Mesodermal cell (in vitro differentiated cells): ENCODE measurements around the gene PPIA.

Experiments used
- H3K27ac ChIP-seq: 2 replicates; pipeline ENCODE4 v1.7.0; 2013; ENCODE audit warnings: mild to moderate bottlenecking, low read depth, low read length, moderate library complexity; ENCODE audit not compliant: severe bottlenecking
- H3K36me3 ChIP-seq: 2 replicates; pipeline ENCODE4 v1.7.1; 2013; ENCODE audit warnings: mild to moderate bottlenecking, low read length, moderate library complexity; ENCODE audit not compliant: control insufficient read depth, insufficient read depth
- H3K4me1 ChIP-seq: one replicate; pipeline ENCODE4 v1.7.1; 2013; ENCODE audit warnings: mild to moderate bottlenecking, low read length; ENCODE audit not compliant: insufficient read depth, control insufficient read depth, poor library complexity, severe bottlenecking
- H3K4me3 ChIP-seq: 2 replicates; pipeline ENCODE4 v1.7.0; 2013; ENCODE audit warnings: low read length, control low read depth, mild to moderate bottlenecking; ENCODE audit not compliant: insufficient read depth, poor library complexity, severe bottlenecking; ENCODE audit errors: extremely low read depth
- H3K9me3 ChIP-seq: 2 replicates; pipeline ENCODE4 v1.7.1; 2013; ENCODE audit warnings: mild to moderate bottlenecking, low read length, moderate library complexity; ENCODE audit not compliant: control insufficient read depth
- WGBS, 2 experiments: methylation state at CpG; one replicate each; pipeline ENCODE4 v1.1.5; 2013; ENCODE audit warnings: missing lambda C conversion rate in 2 of 2; ENCODE audit not compliant: insufficient coverage in 2 of 2; 5-methylcytosine and 5-hydroxymethylcytosine counted together

PPIA gene

DNA sequence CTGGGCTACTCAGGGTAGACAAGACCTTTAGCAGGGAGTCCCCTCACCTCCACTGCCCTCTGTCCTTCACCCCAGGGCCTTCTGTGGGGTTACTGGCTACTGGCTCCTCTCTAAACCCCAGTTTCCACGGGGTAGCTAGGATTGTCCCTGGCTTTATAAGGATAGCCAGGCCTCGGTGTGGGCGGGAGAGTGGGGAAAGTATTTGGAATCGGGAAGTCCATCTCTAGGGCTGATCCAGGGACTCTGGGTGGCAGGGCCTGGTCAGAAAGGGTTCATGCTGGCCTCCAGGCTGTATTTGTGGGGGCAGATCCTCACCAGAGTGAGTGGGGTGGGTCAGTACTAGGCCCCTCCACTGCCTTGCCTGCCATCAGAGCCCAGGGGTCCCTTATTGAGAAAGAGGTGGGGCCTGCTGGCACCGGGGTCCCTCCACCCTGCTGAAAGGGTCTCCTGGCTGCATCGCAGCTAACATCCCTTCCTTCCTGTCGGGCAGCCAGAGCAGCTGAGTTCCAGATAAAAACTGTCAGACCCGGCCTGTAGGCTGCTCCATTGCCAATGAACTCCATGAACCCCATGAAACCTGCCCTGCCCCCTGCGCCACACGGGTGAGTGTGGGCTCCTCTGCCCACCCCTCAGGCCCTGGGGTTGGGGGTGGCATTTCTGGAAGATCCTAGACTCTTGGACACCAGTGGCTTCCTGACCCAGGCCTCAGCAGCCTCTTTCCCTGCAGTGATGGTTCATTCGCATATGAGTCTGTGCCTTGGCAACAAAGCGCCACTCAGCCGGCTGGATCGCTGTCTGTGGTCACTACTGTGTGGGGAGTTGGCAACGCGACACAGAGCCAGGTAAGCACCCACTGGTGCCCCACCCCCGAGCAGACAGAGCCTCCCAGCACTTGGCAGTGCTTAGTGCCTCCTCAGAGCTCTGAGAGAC, 40.5 kb upstream of the PPIA start:
- Histone ChIP-seq H3K36me3 (peaks cover 47% of the 10 kb centered on the region), H3K4me1 (peaks cover 10% of the 10 kb centered on the region), H3K27ac (no peak overlapping the region), H3K4me3 (no peak overlapping the region), H3K9me3 (no peaks in the 10 kb centered on the region)
- WGBS, 2 experiments = 95 to 97% methylated on average over 13 to 14 of the region's 17 CpGs

DNA sequence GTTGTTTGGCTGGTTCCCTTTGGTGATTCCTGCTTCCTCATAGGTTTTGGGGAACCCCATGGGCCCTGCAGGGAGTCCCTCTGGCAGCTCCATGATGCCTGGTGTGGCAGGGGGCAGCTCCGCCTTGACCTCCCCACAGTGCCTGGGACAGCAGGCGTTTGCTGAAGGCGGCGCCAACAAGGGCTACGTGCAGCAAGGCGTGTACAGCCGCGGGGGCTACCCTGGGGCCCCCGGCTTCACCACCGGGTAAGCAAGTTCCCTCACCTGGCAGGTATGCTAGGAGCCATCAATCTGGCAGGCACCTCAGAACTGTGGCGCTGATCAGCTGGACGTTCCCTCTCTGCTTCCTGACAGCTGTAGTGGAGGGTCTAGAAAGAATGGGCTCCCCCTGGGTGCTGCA, 39.6 kb upstream of the PPIA start:
- H3K4me3 ChIP-seq = no peak overlapping the region
- 97 to 98% methylated on average over 11 to 12 of the region's 12 CpGs for WGBS, 2 experiments
- H3K36me3 ChIP-seq = peaks cover 49% of the 10 kb centered on the region

DNA sequence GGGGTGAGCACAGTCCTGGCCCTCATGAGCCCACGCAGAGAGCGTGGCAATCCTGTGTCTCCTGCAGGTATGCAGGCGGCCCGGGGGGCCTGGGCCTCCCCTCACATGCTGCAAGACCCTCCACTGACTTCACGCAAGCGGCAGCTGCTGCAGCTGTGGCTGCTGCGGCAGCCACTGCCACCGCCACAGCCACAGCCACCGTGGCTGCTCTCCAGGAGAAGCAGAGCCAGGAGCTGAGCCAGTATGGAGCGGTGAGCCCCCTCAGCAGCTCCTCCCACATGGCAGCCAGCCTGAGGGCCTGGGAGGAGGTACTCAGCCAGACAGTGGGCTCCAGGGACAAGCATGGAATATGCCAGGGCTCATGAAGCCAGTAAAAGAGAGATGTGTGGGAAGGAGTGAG, 39.2 kb upstream of the PPIA start:
- peaks cover 6% of the 10 kb centered on the region for H3K4me1 ChIP-seq
- 94 to 100% methylated on average over 7 to 9 of the region's 10 CpGs for WGBS, 2 experiments
- H3K4me3 ChIP-seq = no peak overlapping the region
- H3K27ac ChIP-seq = no peak overlapping the region
- peaks cover 52% of the 10 kb centered on the region for H3K36me3 ChIP-seq
- H3K9me3 ChIP-seq = no peaks in the 10 kb centered on the region

More for the DNA sequence above, 39.6 kb upstream of the PPIA start:
- no peaks in the 10 kb centered on the region for H3K9me3 ChIP-seq
- no peak overlapping the region for H3K27ac ChIP-seq
- H3K4me1 ChIP-seq = peaks cover 6% of the 10 kb centered on the region

DNA sequence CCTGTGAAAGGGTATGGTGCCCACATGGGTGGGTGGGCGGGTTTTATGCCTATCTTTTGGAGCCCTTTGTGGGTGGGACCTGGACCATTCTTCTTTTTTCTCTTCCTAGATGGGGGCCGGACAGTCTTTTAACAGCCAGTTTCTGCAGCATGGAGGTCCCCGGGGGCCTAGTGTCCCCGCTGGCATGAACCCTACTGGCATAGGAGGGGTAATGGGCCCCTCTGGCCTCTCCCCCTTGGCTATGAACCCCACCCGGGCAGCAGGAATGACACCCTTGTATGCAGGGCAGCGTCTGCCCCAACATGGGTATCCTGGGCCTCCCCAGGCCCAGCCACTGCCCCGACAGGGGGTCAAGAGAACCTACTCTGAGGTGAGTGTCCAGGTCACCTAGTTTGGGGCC, 38.7 kb upstream of the PPIA start:
- WGBS, 2 experiments = 92 to 94% methylated on average over 6 to 7 of the region's 7 CpGs
- Histone ChIP-seq H3K4me1 (peaks cover 6% of the 10 kb centered on the region), H3K9me3 (no peaks in the 10 kb centered on the region), H3K4me3 (no peak overlapping the region), H3K27ac (no peak overlapping the region), H3K36me3 (peaks cover 56% of the 10 kb centered on the region)

DNA sequence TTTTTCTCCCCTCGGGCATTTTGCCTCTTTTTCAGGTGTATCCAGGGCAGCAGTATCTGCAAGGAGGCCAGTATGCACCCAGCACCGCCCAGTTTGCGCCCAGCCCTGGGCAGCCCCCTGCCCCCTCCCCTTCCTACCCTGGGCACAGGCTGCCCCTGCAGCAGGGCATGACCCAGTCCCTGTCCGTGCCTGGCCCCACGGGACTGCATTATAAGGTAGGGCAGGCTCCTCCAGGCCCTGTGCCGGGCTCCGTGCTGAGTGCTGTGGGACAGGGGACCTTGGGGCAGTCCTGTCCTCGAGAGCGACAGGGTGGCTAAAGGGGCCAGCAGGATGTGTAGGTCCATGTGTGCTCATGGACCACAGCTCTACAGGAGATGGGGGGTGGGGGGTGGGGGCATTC, 37.2 kb upstream of the PPIA start:
- no peak overlapping the region for H3K27ac ChIP-seq
- H3K9me3 ChIP-seq = no peaks in the 10 kb centered on the region
- 97 to 100% methylated on average over 4 to 8 of the region's 9 CpGs for WGBS, 2 experiments
- no peak overlapping the region for H3K4me3 ChIP-seq
- peaks cover 4% of the 10 kb centered on the region for H3K4me1 ChIP-seq
- H3K36me3 ChIP-seq = peaks cover 69% of the 10 kb centered on the region

DNA sequence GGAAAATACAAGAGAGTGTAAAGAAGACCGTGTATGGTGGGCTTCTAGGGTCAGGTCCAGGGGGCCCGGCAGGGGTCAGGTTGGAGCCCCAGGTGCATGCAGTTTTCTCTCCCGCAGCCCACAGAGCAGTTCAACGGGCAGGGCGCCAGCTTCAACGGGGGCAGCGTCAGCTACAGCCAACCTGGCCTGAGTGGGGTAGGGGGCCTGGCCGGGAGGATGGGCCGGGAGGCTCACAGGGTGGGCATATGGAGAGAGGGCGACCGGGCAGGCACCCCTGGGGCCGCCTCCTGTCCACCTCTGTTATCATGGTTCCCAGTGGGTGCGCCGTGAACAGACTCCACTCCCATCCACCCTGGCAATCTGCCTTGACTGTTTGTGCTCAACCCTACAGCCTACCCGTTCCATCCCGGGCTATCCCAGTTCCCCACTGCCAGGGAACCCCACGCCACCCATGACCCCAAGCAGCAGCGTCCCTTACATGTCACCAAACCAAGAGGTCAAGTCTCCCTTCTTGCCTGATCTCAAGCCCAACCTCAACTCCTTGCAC, 36.4 kb upstream of the PPIA start:
- Histone ChIP-seq H3K36me3 (peaks cover 78% of the 10 kb centered on the region), H3K4me3 (no peak overlapping the region), H3K27ac (no peak overlapping the region), H3K9me3 (no peaks in the 10 kb centered on the region), H3K4me1 (no peaks in the 10 kb centered on the region)
- 91 to 95% methylated on average over 14 to 16 of the region's 18 CpGs for WGBS, 2 experiments

DNA sequence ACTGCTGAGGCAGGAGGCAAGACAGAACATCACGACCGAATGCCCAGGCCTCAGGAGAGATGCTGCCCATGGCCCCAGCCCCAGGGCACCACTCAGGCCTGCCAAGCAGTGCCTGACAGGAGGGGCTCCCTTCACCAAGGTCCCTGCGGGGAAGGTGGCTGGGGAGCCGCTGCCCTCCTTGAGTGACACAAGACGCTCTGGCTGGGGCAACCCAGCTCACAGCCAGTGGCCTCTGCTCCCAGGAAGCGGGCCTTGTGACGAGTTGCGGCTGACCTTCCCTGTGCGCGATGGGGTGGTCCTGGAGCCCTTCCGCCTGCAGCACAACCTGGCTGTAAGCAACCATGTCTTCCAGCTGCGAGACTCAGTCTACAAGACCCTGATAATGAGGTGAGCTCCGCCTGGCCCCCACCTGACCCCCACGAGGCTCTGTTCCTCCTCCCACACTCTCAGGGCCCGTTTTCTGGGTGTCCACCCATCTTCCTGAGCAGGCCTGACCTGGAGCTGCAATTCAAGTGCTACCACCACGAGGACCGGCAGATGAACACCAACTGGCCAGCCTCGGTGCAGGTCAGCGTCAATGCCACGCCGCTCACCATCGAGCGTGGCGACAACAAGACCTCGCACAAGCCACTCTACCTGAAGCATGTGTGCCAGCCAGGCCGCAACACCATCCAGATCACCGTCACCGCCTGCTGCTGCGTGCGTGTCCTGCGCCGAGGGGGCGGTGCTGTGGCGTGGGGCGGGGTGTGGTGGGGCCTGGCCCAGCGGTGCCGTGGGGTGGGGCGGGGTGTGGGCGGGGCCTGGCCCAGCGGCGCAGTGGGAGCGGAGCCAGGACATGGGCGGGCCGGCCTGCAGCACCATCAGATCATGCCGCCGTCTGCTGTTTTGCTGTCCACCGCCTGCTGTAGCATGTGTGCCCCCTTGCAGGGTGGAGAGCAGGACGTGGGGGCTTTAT, 35.0 kb upstream of the PPIA start:
- Histone ChIP-seq H3K27ac (no peak overlapping the region), H3K36me3 (peaks cover 87% of the 10 kb centered on the region), H3K9me3 (no peaks in the 10 kb centered on the region), H3K4me1 (no peaks in the 10 kb centered on the region), H3K4me3 (no peak overlapping the region)
- WGBS, 2 experiments = 93 to 95% methylated on average over 40 to 47 of the region's 48 CpGs

DNA sequence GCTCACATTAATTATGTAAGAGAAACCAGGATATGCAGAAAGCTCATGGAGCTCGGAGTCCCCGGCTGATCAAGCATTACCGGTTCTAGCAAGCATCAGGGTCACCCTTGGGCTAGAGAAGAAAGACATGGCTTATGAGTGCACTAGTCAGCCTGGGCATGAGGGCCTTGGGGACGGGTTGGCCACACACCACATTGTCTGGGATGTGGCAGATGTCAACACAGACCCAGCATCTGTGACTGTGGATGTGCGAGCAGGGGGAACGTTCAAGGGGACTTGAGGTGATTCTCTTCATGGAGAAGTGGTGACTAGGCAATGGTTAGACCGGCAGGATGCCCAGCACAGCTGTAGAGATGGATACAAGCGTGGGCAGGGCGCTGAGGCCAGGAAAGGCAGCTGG, 34.2 kb upstream of the PPIA start:
- Histone ChIP-seq H3K36me3 (peaks cover 87% of the 10 kb centered on the region), H3K9me3 (no peaks in the 10 kb centered on the region), H3K4me1 (no peaks in the 10 kb centered on the region), H3K4me3 (no peak overlapping the region), H3K27ac (no peak overlapping the region)
- WGBS, 2 experiments = 97 to 98% methylated on average over 7 to 9 of the region's 9 CpGs

DNA sequence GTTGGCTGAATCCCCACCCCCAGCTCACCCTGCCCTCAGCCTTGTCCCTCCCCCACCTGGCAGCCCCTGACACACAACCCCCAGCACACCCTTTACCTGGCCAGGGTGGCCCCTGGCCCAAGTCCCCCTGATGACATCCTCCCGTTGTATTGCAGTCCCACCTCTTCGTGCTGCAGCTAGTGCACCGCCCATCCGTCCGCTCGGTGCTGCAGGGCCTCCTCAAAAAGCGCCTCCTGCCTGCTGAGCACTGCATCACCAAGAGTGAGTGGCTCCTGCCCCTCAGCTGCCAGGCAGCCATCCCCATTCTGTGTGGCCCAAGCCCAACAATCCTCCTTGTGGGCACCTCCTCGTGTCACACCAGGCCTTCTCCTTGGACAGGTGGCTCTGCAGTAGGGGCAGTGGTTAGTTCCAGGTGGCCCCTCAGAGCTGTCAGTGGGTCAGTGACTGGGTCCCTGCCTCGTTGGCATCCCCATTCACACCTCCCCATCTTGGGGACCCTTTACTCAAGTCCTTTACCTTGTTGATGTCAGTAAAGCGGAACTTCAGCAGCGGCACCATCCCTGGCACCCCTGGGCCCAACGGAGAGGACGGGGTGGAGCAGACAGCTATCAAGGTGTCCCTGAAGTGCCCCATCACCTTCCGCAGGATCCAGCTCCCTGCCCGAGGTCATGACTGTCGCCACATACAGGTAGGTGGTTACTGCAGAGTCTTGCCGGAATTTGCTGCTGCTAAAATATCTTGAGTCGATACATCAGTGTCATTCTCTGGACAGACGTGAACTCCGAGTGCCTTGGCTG, 33.6 kb upstream of the PPIA start:
- Histone ChIP-seq H3K9me3 (no peaks in the 10 kb centered on the region), H3K4me1 (no peaks in the 10 kb centered on the region), H3K27ac (no peak overlapping the region), H3K36me3 (peaks cover 89% of the 10 kb centered on the region), H3K4me3 (no peak overlapping the region)
- WGBS, 2 experiments = 88 to 95% methylated on average over 17 to 20 of the region's 20 CpGs

DNA sequence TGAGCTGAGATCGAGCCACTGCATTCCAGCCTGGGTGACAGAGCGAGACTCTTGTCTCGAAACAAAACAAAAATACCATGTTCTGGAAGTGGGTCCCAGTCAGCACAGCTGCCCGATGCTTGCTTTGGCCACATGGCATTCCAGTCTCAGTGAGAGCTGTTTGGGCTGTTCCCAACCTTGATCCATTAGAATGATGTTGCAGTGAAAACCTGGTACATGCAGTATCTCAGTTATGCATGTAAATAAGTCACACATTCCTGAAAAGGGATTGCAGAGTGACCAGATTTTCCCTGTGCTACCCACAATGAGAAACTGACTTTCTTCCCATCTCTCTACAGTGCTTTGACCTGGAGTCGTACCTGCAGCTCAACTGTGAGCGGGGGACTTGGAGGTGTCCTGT, 32.4 kb upstream of the PPIA start:
- no peaks in the 10 kb centered on the region for H3K4me1 ChIP-seq
- WGBS, 2 experiments = 93 to 95% methylated on average over 5 of the region's 6 CpGs
- no peak overlapping the region for H3K27ac ChIP-seq
- H3K9me3 ChIP-seq = no peaks in the 10 kb centered on the region
- H3K36me3 ChIP-seq = peaks cover 86% of the 10 kb centered on the region
- no peak overlapping the region for H3K4me3 ChIP-seq
